Trophoblast cell (in vitro differentiated cells and primary cell): ENCODE data around the gene TBL2.

Experiments used
- DNase-seq, 2 donors: peaks; one replicate each; pipeline ENCODE4 v3.0.0-alpha.2; 2016
- H2AFZ ChIP-seq: 2 replicates; pipeline ENCODE4 v1.6.1; 2013; ENCODE audit warnings: low read length, moderate library complexity, mild to moderate bottlenecking; ENCODE audit not compliant: insufficient read depth, poor library complexity
- H2AK5ac ChIP-seq: 2 replicates; pipeline ENCODE4 v1.6.1; 2013; ENCODE audit warnings: mild to moderate bottlenecking, low read length
- H2BK120ac ChIP-seq: 2 replicates; pipeline ENCODE4 v1.6.1; 2013; ENCODE audit warnings: low read length, mild to moderate bottlenecking, moderate library complexity; ENCODE audit not compliant: insufficient read depth, poor library complexity
- H2BK12ac ChIP-seq: 2 replicates; pipeline ENCODE4 v1.6.1; 2013; ENCODE audit warnings: mild to moderate bottlenecking, low read length, moderate library complexity
- H2BK5ac ChIP-seq: 2 replicates; pipeline ENCODE4 v1.6.1; 2013; ENCODE audit warnings: low read length, low read depth, moderate library complexity, mild to moderate bottlenecking; ENCODE audit not compliant: poor library complexity
- H3K14ac ChIP-seq: 2 replicates; pipeline ENCODE4 v1.6.1; 2013; ENCODE audit warnings: mild to moderate bottlenecking, low read length
- H3K18ac ChIP-seq: 2 replicates; pipeline ENCODE4 v1.6.1; 2013; ENCODE audit warnings: mild to moderate bottlenecking, low read length
- H3K23ac ChIP-seq: 2 replicates; pipeline ENCODE4 v1.6.1; 2013; ENCODE audit warnings: low read length
- H3K27ac ChIP-seq: 2 replicates; pipeline ENCODE4 v1.5.1; 2013; ENCODE audit warnings: low read depth, mild to moderate bottlenecking, inconsistent platforms, low read length, moderate library complexity
- H3K27me3 ChIP-seq: 2 replicates; pipeline ENCODE4 v1.6.1; 2013; ENCODE audit warnings: inconsistent platforms, mild to moderate bottlenecking, low read length, moderate library complexity; ENCODE audit not compliant: insufficient read depth
- H3K36me3 ChIP-seq, 2 experiments: 1 replicate in 1 of 2; 2 replicates in 1 of 2; pipeline ENCODE4 v1.6.1; 2013; ENCODE audit warnings: low read length in 2 of 2, mild to moderate bottlenecking in 2 of 2, moderate library complexity in 1 of 2; ENCODE audit not compliant: insufficient read depth in 2 of 2, control insufficient read depth in 1 of 2
- H3K4ac ChIP-seq: 2 replicates; pipeline ENCODE4 v1.6.1; 2013; ENCODE audit warnings: low read depth, mild to moderate bottlenecking, low read length, moderate library complexity
- H3K4me1 ChIP-seq, 2 experiments: 1 replicate in 1 of 2; 2 replicates in 1 of 2; pipeline ENCODE4 v1.6.1; 2013; ENCODE audit warnings: low read length in 2 of 2, mild to moderate bottlenecking in 2 of 2, moderate library complexity in 1 of 2; ENCODE audit not compliant: insufficient read depth in 2 of 2, control insufficient read depth in 1 of 2
- H3K4me2 ChIP-seq: 2 replicates; pipeline ENCODE4 v1.6.1; 2013; ENCODE audit warnings: inconsistent platforms, mild to moderate bottlenecking, low read length, moderate library complexity
- H3K4me3 ChIP-seq: 2 replicates; pipeline ENCODE4 v1.5.1; 2013; ENCODE audit warnings: mild to moderate bottlenecking, low read depth, low read length, inconsistent platforms
- H3K79me1 ChIP-seq: one replicate; pipeline ENCODE4 v1.6.1; 2013; ENCODE audit warnings: low read length
- H3K79me2 ChIP-seq: 2 replicates; pipeline ENCODE4 v1.6.1; 2013; ENCODE audit warnings: low read length, mild to moderate bottlenecking; ENCODE audit not compliant: control insufficient read depth, insufficient read depth, poor library complexity
- H3K9ac ChIP-seq: 2 replicates; pipeline ENCODE4 v1.6.1; 2013; ENCODE audit warnings: mild to moderate bottlenecking, low read length
- H3K9me3 ChIP-seq: 2 replicates; pipeline ENCODE4 v1.6.1; 2013; ENCODE audit warnings: low read depth, mild to moderate bottlenecking, control low read depth, inconsistent platforms, low read length; ENCODE audit not compliant: insufficient read depth
- H4K12ac ChIP-seq: 2 replicates; pipeline ENCODE4 v1.6.1; 2013; ENCODE audit warnings: low read depth, mild to moderate bottlenecking, low read length, moderate library complexity
- H4K8ac ChIP-seq: 2 replicates; pipeline ENCODE4 v1.6.1; 2013; ENCODE audit warnings: low read depth, mild to moderate bottlenecking, low read length, moderate library complexity
- H4K91ac ChIP-seq: one replicate; pipeline ENCODE4 v1.6.1; 2013; ENCODE audit warnings: low read depth, mild to moderate bottlenecking, low read length, moderate library complexity
- WGBS: extraction: QIAGEN DNeasy Blood & Tissue Kit; methylation state at CpG from one replicate; pipeline ENCODE4 v1.1.7; 2013; ENCODE audit warnings: missing lambda C conversion rate; ENCODE audit not compliant: insufficient read length, insufficient coverage; ENCODE audit errors: extremely low coverage; 5-methylcytosine and 5-hydroxymethylcytosine counted together

The TBL2 gene

DNA sequence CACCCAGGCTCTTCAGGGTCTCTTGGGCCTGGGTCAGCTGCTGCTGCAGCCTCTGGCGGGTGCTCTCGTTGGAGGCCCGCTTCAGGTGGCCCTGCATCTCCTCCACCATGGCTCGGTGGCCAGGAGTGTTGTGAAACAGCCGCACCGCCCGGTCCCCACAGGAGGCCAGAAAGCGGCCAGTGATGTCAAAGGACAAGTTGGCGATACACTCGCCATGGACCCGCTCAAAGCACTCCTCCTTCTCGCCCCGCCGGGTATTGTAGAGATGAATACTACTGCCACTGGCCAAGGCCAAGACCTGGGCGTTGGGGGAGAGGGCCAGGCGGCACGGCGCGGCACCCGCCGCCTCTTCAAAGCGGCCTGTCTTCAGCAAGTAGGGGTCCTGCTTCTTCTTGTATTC is 7.9 kb downstream of the TBL2 start:
- no peaks in the 10 kb centered on the region for H3K79me1 ChIP-seq
- H2BK12ac ChIP-seq, result no peak overlapping the region
- no peaks in the 10 kb centered on the region for H3K79me2 ChIP-seq
- no peaks in the 10 kb centered on the region for H3K9me3 ChIP-seq
- H3K27ac ChIP-seq, result no peak overlapping the region
- no peak for DNase-seq
- H3K14ac ChIP-seq, result no peak overlapping the region
- no peak overlapping the region for H2BK120ac ChIP-seq
- no peaks in the 10 kb centered on the region for H3K4me1 ChIP-seq
- H2AFZ ChIP-seq, result no peak overlapping the region
- H3K23ac ChIP-seq, result no peak overlapping the region
- no peak overlapping the region for H4K91ac ChIP-seq
- WGBS, result no CpG with 5 or more reads among the region's 22 CpGs
- no peak overlapping the region for H3K4ac ChIP-seq
- H3K27me3 ChIP-seq, result no peaks in the 10 kb centered on the region
- no peak overlapping the region for H3K4me2 ChIP-seq
- no peak overlapping the region for H3K9ac ChIP-seq
- no peak overlapping the region for H2BK5ac ChIP-seq
- no peak overlapping the region for H3K4me3 ChIP-seq
- no peak overlapping the region for H2AK5ac ChIP-seq
- no peak overlapping the region for H4K12ac ChIP-seq
- no peak overlapping the region for H4K8ac ChIP-seq
- H3K18ac ChIP-seq, result no peak overlapping the region
- H3K36me3 ChIP-seq, result peaks cover 40 to 49% of the 10 kb centered on the region in 2 experiments

GRCh38 chr7:73569042-73569608 is 9.3 kb downstream of the TBL2 start:
- Histone ChIP-seq H3K18ac (no peak overlapping the region), H3K4me2 (no peak overlapping the region), H3K9me3 (no peaks in the 10 kb centered on the region), H2AFZ (no peak overlapping the region), H3K79me2 (no peaks in the 10 kb centered on the region), H2BK12ac (no peak overlapping the region), H2BK5ac (no peak overlapping the region), H3K23ac (no peak overlapping the region), H3K27ac (no peak overlapping the region), H3K79me1 (no peaks in the 10 kb centered on the region), H2AK5ac (no peak overlapping the region), H3K4me3 (no peak overlapping the region), H3K4ac (no peak overlapping the region), H4K8ac (no peak overlapping the region), H2BK120ac (no peak overlapping the region), H4K91ac (no peak overlapping the region), H3K14ac (no peak overlapping the region), H3K9ac (no peak overlapping the region), H4K12ac (no peak overlapping the region), H3K27me3 (no peaks in the 10 kb centered on the region), H3K4me1 (peaks cover 0 to under 1% of the 10 kb centered on the region in 2 experiments), H3K36me3 (peaks cover 36 to 42% of the 10 kb centered on the region in 2 experiments)
- no peak for DNase-seq
- no CpG with 5 or more reads among the region's 5 CpGs for WGBS

DNA sequence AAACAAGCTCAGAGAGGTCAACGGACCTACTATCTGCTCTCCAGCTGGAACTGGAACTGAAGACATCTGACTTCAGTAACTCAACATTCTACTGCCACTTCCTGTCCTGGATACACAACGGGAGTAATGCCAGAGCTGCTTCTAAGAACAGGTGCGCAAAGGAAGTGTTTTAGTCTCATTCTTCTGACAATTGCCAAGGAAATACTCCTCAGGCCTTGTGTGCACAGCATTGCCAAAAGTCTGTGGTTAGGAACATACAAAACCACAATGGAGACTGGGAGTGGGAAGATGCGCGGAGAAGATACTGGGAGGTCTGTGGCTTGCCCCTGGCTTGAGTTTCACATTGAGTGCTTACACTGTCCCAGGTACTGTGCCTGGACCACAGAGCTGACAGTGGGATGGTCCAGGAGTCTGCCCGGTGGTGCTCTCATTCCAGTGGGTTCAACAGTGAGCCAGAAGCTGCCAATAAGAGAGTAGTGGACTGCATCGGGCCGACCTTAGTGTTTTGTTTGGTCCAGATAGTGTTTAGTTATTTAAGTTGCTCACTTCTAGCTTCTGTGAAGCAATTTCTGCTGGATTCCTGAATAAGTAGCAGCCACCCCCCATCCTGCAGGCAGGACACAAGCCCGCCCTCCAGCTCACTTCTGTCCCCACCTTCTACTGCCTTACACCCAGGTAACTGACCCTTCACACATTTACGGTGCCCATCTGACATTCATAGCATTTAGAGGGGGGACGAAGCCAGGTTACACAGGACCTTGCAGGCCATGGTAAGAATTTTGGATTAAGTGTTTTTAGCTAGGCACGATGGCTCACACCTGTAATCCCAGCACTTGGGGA is 10.3 kb downstream of the TBL2 start:
- H3K9me3 ChIP-seq, result no peaks in the 10 kb centered on the region
- H2BK12ac ChIP-seq, result no peak overlapping the region
- H4K91ac ChIP-seq, result no peak overlapping the region
- H3K4me2 ChIP-seq, result no peak overlapping the region
- no peak overlapping the region for H3K23ac ChIP-seq
- no peak overlapping the region for H3K14ac ChIP-seq
- DNase-seq, result no peak
- H2BK120ac ChIP-seq, result no peak overlapping the region
- H3K79me2 ChIP-seq, result no peaks in the 10 kb centered on the region
- H3K27me3 ChIP-seq, result no peaks in the 10 kb centered on the region
- H4K8ac ChIP-seq, result no peak overlapping the region
- H3K4me1 ChIP-seq, result peaks cover 0 to 2% of the 10 kb centered on the region in 2 experiments
- WGBS, result no CpG with 5 or more reads among the region's 12 CpGs
- H3K79me1 ChIP-seq, result no peaks in the 10 kb centered on the region
- H2BK5ac ChIP-seq, result no peak overlapping the region
- H4K12ac ChIP-seq, result no peak overlapping the region
- peaks cover 26 to 31% of the 10 kb centered on the region in 2 experiments for H3K36me3 ChIP-seq
- no peak overlapping the region for H3K4ac ChIP-seq
- no peak overlapping the region for H2AK5ac ChIP-seq
- no peak overlapping the region for H2AFZ ChIP-seq
- no peak overlapping the region for H3K27ac ChIP-seq
- no peak overlapping the region for H3K4me3 ChIP-seq
- no peak overlapping the region for H3K18ac ChIP-seq
- no peak overlapping the region for H3K9ac ChIP-seq

- Histone ChIP-seq H4K91ac (no peak overlapping the region), H3K36me3 (peaks cover 17 to 22% of the 10 kb centered on the region in 2 experiments), H3K79me1 (no peaks in the 10 kb centered on the region), H2BK120ac (no peak overlapping the region), H3K4me3 (no peak overlapping the region), H2AFZ (no peak overlapping the region), H3K18ac (no peak overlapping the region), H3K79me2 (no peaks in the 10 kb centered on the region), H2BK12ac (no peak overlapping the region), H3K27ac (no peak overlapping the region), H3K9me3 (peaks cover 1% of the 10 kb centered on the region), H3K4ac (no peak overlapping the region), H4K12ac (no peak overlapping the region), H3K27me3 (no peaks in the 10 kb centered on the region), H3K9ac (no peak overlapping the region), H2AK5ac (no peak overlapping the region), H2BK5ac (no peak overlapping the region), H3K23ac (no peak overlapping the region), H3K4me1 (peaks cover 0 to 2% of the 10 kb centered on the region in 2 experiments), H3K14ac (no peak overlapping the region), H3K4me2 (no peak overlapping the region), H4K8ac (no peak overlapping the region)
- no peak for DNase-seq
- no CpG with 5 or more reads among the region's 4 CpGs for WGBS
These were observed 11.2 kb downstream of the TBL2 start for GRCh38 chr7:73567140-73567539.
